Esophagus muscularis mucosa (tissue), 4 donors: ENCODE data around the gene SEMA3D. TPM values are rescaled to one million over a fixed set of nuclear protein-coding genes. Genes with fewer than 3 reads are reported as not detected.

Experiments used
- DNase-seq: peaks from one replicate; pipeline ENCODE4 v3.0.0-alpha.2; 2017; ENCODE audit errors: extremely low spot score
- H3K27ac ChIP-seq, 4 donors: fragments of 200-600 bp; sonication (generic); replicated peaks in 1 of 4; 1 replicate in 3 of 4; 2 replicates in 1 of 4; pipeline ENCODE4 v1.5.1; 2016 to 2019; ENCODE audit warnings: mild to moderate bottlenecking in 1 of 4
- H3K27me3 ChIP-seq, 4 donors: fragments of 200-600 bp; sonication (generic); one replicate each; pipeline versions ENCODE4 v1.5.1 to v1.6.0; 2016 to 2019
- H3K36me3 ChIP-seq, 4 donors: fragments of 200-600 bp; sonication (generic); one replicate each; pipeline ENCODE4 v1.5.1; 2016 to 2019
- H3K4me1 ChIP-seq, 4 donors: fragments of 200-600 bp; sonication (generic); one replicate each; pipeline ENCODE4 v1.5.1; 2016 to 2019
- H3K4me3 ChIP-seq, 4 donors: fragments of 200-600 bp; sonication (generic); 1 replicate in 2 of 4; 2 replicates in 2 of 4; pipeline ENCODE4 v1.5.1; 2016 to 2019; ENCODE audit warnings: mild to moderate bottlenecking in 4 of 4, moderate library complexity in 1 of 4
- H3K9me3 ChIP-seq, 4 donors: fragments of 200-600 bp; sonication (generic); 1 replicate in 3 of 4; 2 replicates in 1 of 4; pipeline ENCODE4 v1.5.1; 2016 to 2019
- CTCF ChIP-seq, 3 experiments: fragments of 200-600 bp in 2 of 3; fragments of 450-650 bp in 1 of 3; sonication (generic) in 2 of 3; IDR thresholded peaks; one replicate each; pipeline ENCODE4 v1.5.1; 2017 to 2019; ENCODE audit warnings: antibody characterized with exemption in 3 of 3, mild to moderate bottlenecking in 2 of 3, moderate library complexity in 1 of 3
- EP300 ChIP-seq: sonication (generic); formaldehyde crosslinking; IDR thresholded peaks from one replicate; pipeline ENCODE4 v1.6.1; 2017; ENCODE audit warnings: antibody characterized with exemption
- POLR2A ChIP-seq: fragments of 450-650 bp; IDR thresholded peaks from one replicate; pipeline ENCODE4 v1.6.1; 2017; ENCODE audit warnings: antibody characterized with exemption, moderate library complexity, mild to moderate bottlenecking, low read depth
- POLR2AphosphoS5 ChIP-seq, 2 donors: sonication (generic); formaldehyde crosslinking; IDR thresholded peaks; one replicate each; pipeline ENCODE4 v1.6.1; 2017; ENCODE audit warnings: antibody characterized with exemption in 2 of 2
- WGBS: methylation state at CpG from one replicate; pipeline ENCODE4 v1.1.5; 2018; 5-methylcytosine and 5-hydroxymethylcytosine counted together
- intact Hi-C: fragments of 100-400 bp; cut with DNase I; formaldehyde crosslinking; loops from one replicate; pipeline ENCODE4 v1.15.1; 2023
- total RNA-seq, 4 donors: library from RNA; depleted of rRNA; stranded (reverse); fragments of >200 nt; gene quantifications; one replicate each; pipeline versions ENCODE4 v1.1.0 to v1.2.1, GENCODE V29; 2016

The SEMA3D gene
- total RNA-seq, 4 donors from 2014 or later, result 0.42 to 2.2 (median 1.4) TPM

- WGBS, result 50% methylated on average over 2 of the region's 2 CpGs
- TF ChIP-seq POLR2A, result no peak
- TF ChIP-seq CTCF (IDR thresholded peaks at IDR 0.05), result no peak
- no peak for TF ChIP-seq EP300
- TF ChIP-seq POLR2AphosphoS5 (IDR thresholded peaks at IDR 0.05), result no peak
- intact Hi-C loops, result no loop called here
These were observed 60.5 kb downstream of the SEMA3D start for GRCh38 chr7:85126383-85126782.

GRCh38 chr7:85125651-85126131 is 61.2 kb downstream of the SEMA3D start:
- H3K36me3 ChIP-seq, result no peaks in the 10 kb centered on the region
- no peak for TF ChIP-seq CTCF (IDR thresholded peaks at IDR 0.05)
- TF ChIP-seq POLR2AphosphoS5 (IDR thresholded peaks at IDR 0.05), result no peak
- no peak for TF ChIP-seq EP300
- TF ChIP-seq POLR2A, result no peak
- no peaks in the 10 kb centered on the region for H3K4me1 ChIP-seq
- no peaks in the 10 kb centered on the region for H3K9me3 ChIP-seq
- 80% methylated on average over 2 of the region's 2 CpGs for WGBS
- no peak overlapping the region for H3K27ac ChIP-seq
- no peaks in the 10 kb centered on the region for H3K27me3 ChIP-seq
- intact Hi-C loops, result no loop called here
- no peak for DNase-seq
- H3K4me3 ChIP-seq, result no peak overlapping the region

More at GRCh38 chr7:85126383-85126782, 60.5 kb downstream of the SEMA3D start:
- no peak for DNase-seq
- Histone ChIP-seq H3K4me1 (no peaks in the 10 kb centered on the region), H3K27me3 (no peaks in the 10 kb centered on the region), H3K4me3 (no peak overlapping the region), H3K27ac (no peak overlapping the region), H3K36me3 (no peaks in the 10 kb centered on the region), H3K9me3 (no peaks in the 10 kb centered on the region)

- 88% methylated on average over 4 of the region's 4 CpGs for WGBS
- H3K4me1 ChIP-seq, result no peaks in the 10 kb centered on the region
- no peaks in the 10 kb centered on the region for H3K27me3 ChIP-seq
- H3K9me3 ChIP-seq, result no peaks in the 10 kb centered on the region
- TF ChIP-seq POLR2A (no peak), CTCF (IDR thresholded peaks at IDR 0.05) (no peak), POLR2AphosphoS5 (IDR thresholded peaks at IDR 0.05) (no peak), EP300 (no peak)
- intact Hi-C loops, result no loop called here
- H3K4me3 ChIP-seq, result no peak overlapping the region
- no peak overlapping the region for H3K27ac ChIP-seq
- no peaks in the 10 kb centered on the region for H3K36me3 ChIP-seq
- no peak for DNase-seq
These were observed 61.7 kb downstream of the SEMA3D start for GRCh38 chr7:85125176-85125575.

GRCh38 chr7:85119934-85120333 is 66.9 kb downstream of the SEMA3D start:
- intact Hi-C loops, result no loop called here
- Histone ChIP-seq H3K4me3 (no peak overlapping the region), H3K36me3 (no peaks in the 10 kb centered on the region), H3K4me1 (no peaks in the 10 kb centered on the region), H3K27me3 (no peaks in the 10 kb centered on the region), H3K27ac (no peak overlapping the region), H3K9me3 (no peaks in the 10 kb centered on the region)
- TF ChIP-seq POLR2A (no peak), EP300 (no peak), POLR2AphosphoS5 (IDR thresholded peaks at IDR 0.05) (no peak), CTCF (IDR thresholded peaks at IDR 0.05) (no peak)
- DNase-seq, result no peak
- 95% methylated on average over 3 of the region's 3 CpGs for WGBS

GRCh38 chr7:85115862-85116261 is 71.0 kb downstream of the SEMA3D start:
- TF ChIP-seq CTCF (IDR thresholded peaks at IDR 0.05) (no peak), POLR2A (no peak), POLR2AphosphoS5 (IDR thresholded peaks at IDR 0.05) (no peak)
- intact Hi-C loops, result no loop called here

More at GRCh38 chr7:85115862-85116261, 71.0 kb downstream of the SEMA3D start:
- no peaks in the 10 kb centered on the region for H3K4me1 ChIP-seq
- no peak overlapping the region for H3K4me3 ChIP-seq
- no peak for DNase-seq
- no peaks in the 10 kb centered on the region for H3K36me3 ChIP-seq
- H3K9me3 ChIP-seq, result no peaks in the 10 kb centered on the region
- H3K27ac ChIP-seq, result no peak overlapping the region
- no peaks in the 10 kb centered on the region for H3K27me3 ChIP-seq
